HG02840 (cell line): ENCODE measurements around the gene PABPC1L2A.
"Not testable (repeated sequence)": the region's sequence is repeated elsewhere in the genome, so short reads cannot be mapped to it uniquely, and the experiment has no call there.

Source experiments
- ATAC-seq: cut with Tn5 transposase; IDR thresholded peaks from one replicate; pipeline ENCODE4 v1.9.1; 2021; ENCODE audit warnings: mild to moderate bottlenecking, moderate library complexity, moderate number of reproducible peaks; ENCODE audit not compliant: unreplicated experiment, low FRiP score

PABPC1L2A gene

GRCh38 chrX:73079024-73079562, at the start of gene PABPC1L2A:
PABPC1L2A (minus strand) TSS chrX:73079512; CDS start chrX:73079386, 126 bp downstream.
- not testable (repeated sequence) for ATAC-seq

GRCh38 chrX:73127700-73128241, 48.5 kb upstream of the PABPC1L2A start:
- ATAC-seq: no peak

- no peak for ATAC-seq
These were observed 46.9 kb upstream of the PABPC1L2A start for GRCh38 chrX:73126240-73126639.

GRCh38 chrX:73099505-73099904, 20.2 kb upstream of the PABPC1L2A start:
- ATAC-seq: not testable (repeated sequence)

DNA sequence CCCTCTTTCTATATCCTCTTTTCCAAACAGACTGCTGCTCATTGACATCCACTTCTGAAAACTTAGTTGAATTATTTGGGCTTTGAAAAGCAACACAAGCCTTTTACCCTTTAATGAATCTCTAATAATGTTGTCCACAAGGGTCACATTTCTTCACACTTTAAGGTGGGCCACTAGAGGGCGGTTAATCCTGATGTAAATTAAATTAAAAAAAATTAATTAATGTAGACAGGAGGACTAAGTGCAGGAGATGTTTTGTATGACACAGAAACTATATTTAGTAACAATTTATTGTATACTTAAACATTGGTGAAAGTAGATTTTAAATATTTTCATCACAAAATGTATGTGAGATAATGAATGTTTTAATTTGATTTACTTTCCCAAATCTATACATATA, 7.5 kb upstream of the PABPC1L2A start:
- not testable (repeated sequence) for ATAC-seq

DNA sequence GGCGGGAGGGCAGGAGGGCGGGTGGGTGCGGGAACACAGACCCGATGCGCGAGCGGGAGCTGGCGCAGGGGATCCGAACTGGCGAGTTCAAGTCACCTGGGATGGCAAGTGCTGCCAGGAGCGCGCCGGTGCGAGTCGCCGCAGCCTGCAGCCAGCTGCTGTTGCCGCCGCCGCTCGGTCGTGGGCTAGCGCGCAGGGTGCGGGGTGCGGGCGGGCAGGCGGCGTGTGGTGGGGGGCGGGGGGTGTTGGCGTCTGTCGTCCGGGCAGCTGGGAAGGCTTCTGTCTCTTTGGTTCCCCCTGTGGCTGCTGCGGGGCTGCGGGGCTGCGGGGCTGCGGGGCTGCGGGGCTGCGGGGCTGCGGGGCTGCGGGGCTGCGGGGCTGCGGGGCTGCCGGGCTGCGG, 572 bp upstream of the PABPC1L2A start:
- not testable (repeated sequence) for ATAC-seq

DNA sequence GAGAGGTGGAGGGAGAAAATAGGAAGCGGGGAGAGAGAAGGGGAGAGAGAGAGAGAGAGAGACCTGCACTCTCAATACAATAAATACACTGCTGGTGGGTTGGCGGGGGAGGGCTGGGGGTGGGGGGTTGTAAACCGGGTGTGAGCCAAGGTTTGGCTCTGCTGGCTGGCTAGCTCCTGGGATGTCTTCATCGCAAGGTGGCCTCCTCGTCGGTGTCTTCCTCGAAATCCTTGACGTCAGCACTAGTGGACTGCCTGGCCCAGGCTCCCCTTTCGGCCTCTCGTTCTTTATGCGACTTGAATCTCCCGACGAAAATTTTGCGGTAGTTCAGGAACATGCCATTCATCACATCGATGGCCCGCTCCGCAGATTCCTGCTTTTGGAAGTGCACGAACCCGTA, 715 bp downstream of the PABPC1L2A start:
- ATAC-seq: not testable (repeated sequence)

- ATAC-seq: no peak
These were observed 2.5 kb downstream of the PABPC1L2A start for GRCh38 chrX:73076838-73077237.

GRCh38 chrX:73069365-73070035, 9.8 kb downstream of the PABPC1L2A start:
- no peak for ATAC-seq

DNA sequence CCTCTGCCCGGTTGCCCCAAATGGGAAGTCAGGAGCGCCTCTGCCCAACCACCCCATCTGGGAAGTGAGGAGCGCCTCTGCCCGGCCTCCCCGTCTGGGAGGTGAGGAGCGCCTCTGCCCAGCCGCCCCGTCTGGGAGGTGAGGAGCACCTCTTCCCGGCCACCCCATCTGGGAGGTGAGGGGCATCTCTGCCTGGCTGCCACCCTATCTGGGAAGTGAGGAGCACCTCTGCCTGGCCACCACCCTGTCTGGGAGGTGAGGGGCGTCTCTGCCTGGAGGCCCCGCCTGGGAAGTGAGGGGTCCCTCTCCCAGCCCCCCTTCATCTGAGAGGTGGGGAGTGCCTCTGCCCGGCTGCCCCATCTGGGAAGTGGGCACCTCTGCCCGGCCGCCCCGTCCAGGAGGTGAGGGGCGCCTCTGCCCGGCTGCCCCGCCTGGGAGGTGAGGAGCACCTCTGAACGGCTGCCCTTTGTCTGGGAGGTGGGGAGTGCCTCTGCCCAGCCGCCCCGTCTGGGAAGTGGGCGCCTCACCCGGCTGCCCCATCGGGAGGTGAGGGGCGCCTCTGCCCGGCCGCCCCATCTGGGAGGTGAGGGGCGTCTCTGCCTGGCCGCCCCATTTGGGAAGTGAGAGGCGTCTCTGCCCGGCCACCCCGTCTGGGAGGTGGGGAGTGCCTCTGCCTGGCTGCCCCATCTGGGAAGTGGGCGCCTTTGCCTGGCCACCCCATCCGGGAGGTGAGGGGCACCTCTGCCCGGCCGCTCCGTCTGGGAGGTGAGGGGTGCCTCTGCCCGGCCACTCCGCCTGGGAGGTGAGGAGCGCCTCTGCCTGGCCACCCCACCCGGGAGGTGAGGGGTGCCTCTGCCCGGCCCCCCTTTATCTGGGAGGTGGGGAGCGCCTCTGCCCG, 10.6 kb downstream of the PABPC1L2A start:
- no peak for ATAC-seq

DNA sequence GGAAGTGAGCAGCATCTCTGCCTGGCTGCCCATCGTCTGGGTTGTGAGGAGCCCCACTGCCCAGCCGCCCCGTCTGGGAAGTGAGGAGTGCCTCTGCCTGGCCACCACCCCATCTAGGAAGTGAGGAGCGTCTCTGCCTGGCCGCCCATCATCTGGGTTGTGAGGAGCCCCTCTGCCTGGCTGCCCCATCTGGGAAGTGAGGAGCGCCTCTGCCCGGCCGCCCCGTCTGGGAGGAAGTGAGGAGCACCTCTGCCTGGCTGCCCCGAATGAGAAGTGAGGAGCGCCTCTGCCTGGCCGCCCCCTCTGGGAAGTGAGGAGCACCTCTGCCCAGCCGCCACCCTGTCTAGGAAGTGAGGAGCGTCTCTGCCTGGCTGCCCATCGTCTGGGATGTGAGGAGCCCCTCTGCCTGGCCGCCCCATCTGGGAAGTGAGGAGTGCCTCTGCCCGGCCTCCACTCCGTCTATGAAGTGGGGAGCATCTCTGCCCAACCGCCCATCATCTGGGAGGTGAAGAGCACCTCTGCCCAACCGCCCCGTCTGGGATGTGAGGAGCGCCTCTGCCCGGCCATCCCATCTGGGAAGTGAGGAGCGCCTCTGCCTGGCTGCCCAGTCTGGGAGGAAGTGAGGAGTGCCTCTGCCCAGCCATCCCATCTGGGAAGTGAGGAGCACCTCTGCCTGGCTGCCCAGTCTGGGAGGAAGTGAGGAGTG, 11.4 kb downstream of the PABPC1L2A start:
- ATAC-seq: not testable (repeated sequence)

DNA sequence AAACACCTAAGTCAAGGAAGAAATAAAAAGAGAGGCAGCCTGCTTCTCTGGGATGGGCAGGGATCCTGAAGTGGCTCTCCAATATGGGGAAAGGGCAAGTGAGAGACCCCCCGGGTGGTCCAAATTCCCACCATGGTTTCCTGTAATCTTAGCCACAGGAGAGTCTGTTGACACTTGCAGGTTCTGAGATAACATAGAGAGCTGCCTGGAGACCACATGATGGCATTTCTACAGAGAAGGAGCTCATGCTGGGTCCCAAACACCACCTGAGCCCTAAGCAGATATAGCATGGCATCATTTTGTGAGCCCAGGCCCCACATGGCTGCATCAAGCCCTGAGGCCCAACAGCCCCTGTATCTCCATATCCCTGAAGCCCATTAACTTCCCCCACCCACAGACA, 50.4 kb downstream of the PABPC1L2A start:
- no peak for ATAC-seq
